HCT116 (cell line): Measurements from ENCODE around the gene CSF3R. TPM values are rescaled to one million over a fixed set of nuclear protein-coding genes. Genes with fewer than 3 reads are reported as not detected.

Source experiments
- ATAC-seq: fragments of 200-7000 bp; cut with Tn5 transposase; 2 replicates; pipeline ENCODE4 v1.9.1; 2020; ENCODE audit warnings: mild to moderate bottlenecking, moderate library complexity
- BruUV-seq: library from RNA; stranded (reverse); fragments of 400-500 nt; replicated peaks from 2 replicates; lab custom pipeline; 2021; lab: Mats Ljungman, UMichigan
- CTCF ChIA-PET: fragments of 300-600 bp; sonication (Branson Sonifier 250); formaldehyde crosslinking; loops from one replicate; lab custom pipeline; 2021; ENCODE audit warnings: antibody characterized with exemption; lab: Charles Lee
- POLR2A ChIA-PET: fragments of 300-600, 350-600 bp; sonication (Branson Sonifier 250); formaldehyde crosslinking; loops from one replicate; lab custom pipeline; 2021; ENCODE audit warnings: antibody characterized with exemption; lab: Charles Lee
- RAD21 ChIA-PET, 2 experiments: fragments of 300-600 bp; sonication (Branson Sonifier 250); formaldehyde crosslinking; loops; one replicate each; lab custom pipeline; 2023; ENCODE audit warnings: low total read pairs in 2 of 2; ENCODE audit not compliant: uncharacterized antibody in 2 of 2, unreplicated experiment in 2 of 2, low non-redundant PET in 1 of 2; lab: Charles Lee
- DNase-seq: peaks from one replicate; pipeline ENCODE4 v3.0.0-alpha.2; 2010; ENCODE audit warnings: low read depth, low spot score
- H2AFZ ChIP-seq: fragments of 200-600 bp; shearing (Covaris generic), sonication (generic); 2 replicates; pipeline ENCODE4 v1.6.1; 2017; ENCODE audit warnings: low read depth, mixed run types, mixed read lengths, antibody characterized with exemption, low read length; ENCODE audit not compliant: poor library complexity, severe bottlenecking
- H3K27ac ChIP-seq: 2 replicates; pipeline ENCODE4 v1.5.1; 2012; ENCODE audit warnings: low read depth, low read length
- H3K27me3 ChIP-seq: fragments of 200-600 bp; sonication (generic); 2 replicates; pipeline ENCODE4 v1.6.1; 2016; ENCODE audit warnings: mixed run types, low read length, mixed read lengths; ENCODE audit not compliant: insufficient read depth
- H3K36me3 ChIP-seq, 2 experiments: fragments of 200-500 bp in 1 of 2; fragments of 200-600 bp in 1 of 2; sonication (Bioruptor generic) in 1 of 2; sonication (generic) in 1 of 2; 2 replicates each; pipeline versions ENCODE4 v1.5.1 to v1.6.1; 2014 to 2016; ENCODE audit warnings: low read length in 2 of 2, inconsistent platforms in 1 of 2, mixed read lengths in 1 of 2, mixed run types in 1 of 2; ENCODE audit not compliant: insufficient read depth in 2 of 2, control insufficient read depth in 1 of 2
- H3K4me1 ChIP-seq, 2 experiments: fragments of 200-600 bp in 1 of 2; sonication (generic) in 1 of 2; 2 replicates each; pipeline versions ENCODE4 v1.5.1 to v1.6.1; 2012 to 2017; ENCODE audit warnings: low read length in 2 of 2, inconsistent platforms in 1 of 2, mild to moderate bottlenecking in 1 of 2, mixed read lengths in 1 of 2, mixed run types in 1 of 2, moderate library complexity in 1 of 2; ENCODE audit not compliant: insufficient read depth in 2 of 2, control insufficient read depth in 1 of 2
- H3K4me2 ChIP-seq: fragments of 200-600 bp; sonication (generic); 2 replicates; pipeline ENCODE4 v1.6.1; 2017; ENCODE audit warnings: mixed run types, low read length, mixed read lengths
- H3K4me3 ChIP-seq, 2 experiments: fragments of 200-600 bp in 1 of 2; sonication (generic) in 1 of 2; replicated peaks in 1 of 2; 2 replicates each; pipeline ENCODE4 v1.5.1; 2011 to 2016; ENCODE audit warnings: low read length in 2 of 2, control low read depth in 1 of 2, low read depth in 1 of 2, mild to moderate bottlenecking in 1 of 2, mixed read lengths in 1 of 2, mixed run types in 1 of 2
- H3K79me2 ChIP-seq: fragments of 200-600 bp; sonication (generic); 2 replicates; pipeline ENCODE4 v1.6.1; 2017; ENCODE audit warnings: mild to moderate bottlenecking, mixed run types, low read length, moderate library complexity, mixed read lengths; ENCODE audit not compliant: insufficient read depth
- H3K9ac ChIP-seq: fragments of 200-600 bp; sonication (generic); 2 replicates; pipeline ENCODE4 v1.6.1; 2016; ENCODE audit warnings: low read length, mixed read lengths
- H3K9me2 ChIP-seq: fragments of 200-600 bp; sonication (generic), shearing (Covaris generic); 2 replicates; pipeline ENCODE4 v1.6.1; 2017; ENCODE audit warnings: mixed run types, mild to moderate bottlenecking, moderate library complexity; ENCODE audit not compliant: insufficient read depth
- H3K9me3 ChIP-seq, 2 experiments: fragments of 200-500 bp in 1 of 2; fragments of 200-600 bp in 1 of 2; sonication (Bioruptor generic) in 1 of 2; sonication (generic) in 1 of 2; 2 replicates each; pipeline ENCODE4 v1.6.1; 2014 to 2017; ENCODE audit warnings: low read length in 2 of 2, mixed read lengths in 2 of 2, inconsistent platforms in 1 of 2, low read depth in 1 of 2, mild to moderate bottlenecking in 1 of 2, mixed run types in 1 of 2, moderate library complexity in 1 of 2; ENCODE audit not compliant: control insufficient read depth in 1 of 2, insufficient read depth in 1 of 2
- H4K20me1 ChIP-seq: fragments of 200-600 bp; sonication (generic), shearing (Covaris generic); 2 replicates; pipeline ENCODE4 v1.6.1; 2017; ENCODE audit warnings: mixed run types, mild to moderate bottlenecking, moderate library complexity; ENCODE audit not compliant: insufficient read depth
- CBX3 ChIP-seq: IDR thresholded peaks from 2 replicates; pipeline ENCODE4 v1.6.1; 2012; ENCODE audit warnings: low read depth
- CTCF ChIP-seq, 3 experiments: fragments of 200-600 bp in 1 of 3; sonication (generic) in 1 of 3; IDR thresholded peaks in 2 of 3; conservative IDR thresholded peaks in 1 of 3; 2 replicates each; pipeline ENCODE4 v1.5.1; 2012 to 2017; ENCODE audit warnings: low read depth in 2 of 3, low read length in 2 of 3, antibody characterized with exemption in 1 of 3, borderline replicate concordance in 1 of 3, control low read depth in 1 of 3, mild to moderate bottlenecking in 1 of 3, mixed read lengths in 1 of 3, mixed run types in 1 of 3, moderate library complexity in 1 of 3; ENCODE audit not compliant: insufficient read depth in 1 of 3
- ELF1 ChIP-seq: IDR thresholded peaks from 2 replicates; pipeline ENCODE4 v1.6.1; 2012; ENCODE audit warnings: low read depth, borderline replicate concordance
- JUND ChIP-seq: IDR thresholded peaks from 2 replicates; pipeline ENCODE4 v1.6.1; 2012
- MAX ChIP-seq: IDR thresholded peaks from 2 replicates; pipeline ENCODE4 v1.6.1; 2012
- POLR2A ChIP-seq: IDR thresholded peaks from 2 replicates; pipeline ENCODE4 v1.7.0; 2011; ENCODE audit warnings: borderline replicate concordance; ENCODE audit not compliant: insufficient read depth, insufficient read length; ENCODE audit errors: extremely low read depth
- SP1 ChIP-seq: IDR thresholded peaks from 2 replicates; pipeline ENCODE4 v1.6.1; 2012; ENCODE audit warnings: low read depth
- TCF7L2 ChIP-seq: IDR thresholded peaks from 2 replicates; pipeline ENCODE4 v1.7.0; 2011; ENCODE audit warnings: borderline replicate concordance, inconsistent platforms; ENCODE audit not compliant: insufficient read depth, insufficient read length; ENCODE audit errors: extremely low read depth
- ZBTB33 ChIP-seq: IDR thresholded peaks from 2 replicates; pipeline ENCODE4 v1.6.1; 2011; ENCODE audit warnings: mild to moderate bottlenecking, low read length, moderate library complexity; ENCODE audit not compliant: insufficient replicate concordance; ENCODE audit errors: extremely low read depth
- ZFX ChIP-seq: fragments of 450-650 bp; IDR thresholded peaks from 2 replicates; pipeline ENCODE4 v1.6.1; 2017
- ZNF274 ChIP-seq: fragments of 200-500 bp; sonication (Bioruptor generic); IDR thresholded peaks from 2 replicates; pipeline ENCODE4 v1.6.1; 2014; ENCODE audit warnings: mild to moderate bottlenecking, low read depth, low read length, inconsistent platforms
- intact Hi-C: fragments of 100-400 bp; cut with micrococcal nuclease; formaldehyde crosslinking; loops from 2 replicates; pipeline ENCODE4 v1.10.0; 2022
- total RNA-seq: library from RNA; stranded (reverse); gene quantifications from one replicate; pipeline ENCODE4 v1.2.1, GENCODE V29; 2021; ENCODE audit not compliant: unreplicated experiment

CSF3R gene
- total RNA-seq, 1 experiment from 2014 or later, result 0.32 TPM

GRCh38 chr1:36508257-36508656 is 25.5 kb upstream of the CSF3R start:
- BruUV-seq, result no TSS peak
- intact Hi-C loops, result no loop called here
- Histone ChIP-seq H3K36me3 (no peaks in the 10 kb centered on the region), H3K4me2 (no peak overlapping the region), H3K27me3 (peaks cover 7% of the 10 kb centered on the region), H3K4me1 (peaks cover 0 to 5% of the 10 kb centered on the region in 2 experiments; a peak in 2 of 4 replicates), H3K9me3 (no peaks in the 10 kb centered on the region), H3K27ac (no peak overlapping the region), H3K9ac (no peak overlapping the region), H3K79me2 (no peaks in the 10 kb centered on the region), H3K9me2 (no peaks in the 10 kb centered on the region), H3K4me3 (no peak overlapping the region), H2AFZ (no peak overlapping the region), H4K20me1 (no peaks in the 10 kb centered on the region)
- no peak for TF ChIP-seq JUND
- TF ChIP-seq CTCF (IDR thresholded peaks at IDR 0.05 in 2 of 3, conservative IDR thresholded peaks at IDR 0.05 in 1 of 3; ENCODE audit: borderline replicate concordance in 1 of 3, insufficient read depth in 1 of 3, low read depth in 2 of 3, low read length in 2 of 3), result no peak
- TF ChIP-seq ZBTB33, result no peak
- TF ChIP-seq SP1, result no peak
- no peak for TF ChIP-seq CBX3
- no peak for TF ChIP-seq ZFX
- no peak for TF ChIP-seq ELF1
- no peak for TF ChIP-seq MAX
- TF ChIP-seq TCF7L2, result no peak
- TF ChIP-seq POLR2A, result no peak
- no peak for TF ChIP-seq ZNF274
- ChIA-PET CTCF (no interaction called here), POLR2A (no interaction called here), RAD21 (no interaction called here)
- DNase-seq (no peak), ATAC-seq (no peak)
